GM21447 (cell line): ENCODE results near the gene SUV39H2.
"Not testable (repeated sequence)": the region's sequence is repeated elsewhere in the genome, so short reads cannot be mapped to it uniquely, and the experiment has no call there.

Experiments used
- ATAC-seq: cut with Tn5 transposase; IDR thresholded peaks from one replicate; pipeline ENCODE4 v1.9.1; 2021; ENCODE audit not compliant: unreplicated experiment

SUV39H2 gene

GRCh38 chr10:14875941-14876340 is 2.7 kb upstream of the SUV39H2 start:
- ATAC-seq: no peak

DNA sequence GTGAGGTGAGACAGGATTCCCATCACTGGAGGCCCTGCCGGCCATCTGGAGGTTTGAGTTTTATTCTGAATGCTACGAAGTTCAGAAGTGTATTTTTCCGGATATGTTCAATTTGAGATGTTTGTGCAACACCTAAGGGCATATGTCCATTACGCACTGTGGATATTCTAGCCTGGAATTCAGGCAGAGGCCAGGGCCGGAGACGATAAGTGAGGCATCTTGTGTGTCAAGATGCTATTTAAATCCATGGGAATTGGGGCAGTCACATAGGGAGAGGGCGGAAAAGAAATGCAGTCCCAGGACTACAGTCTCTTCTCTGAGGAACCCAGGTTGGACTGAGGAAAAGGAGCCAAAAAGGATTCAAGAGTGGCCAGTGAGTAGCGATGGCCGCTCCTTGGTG is 1.9 kb upstream of the SUV39H2 start:
- no peak for ATAC-seq

GRCh38 chr10:14879124-14879927 is 660 bp downstream of the SUV39H2 start:
- ATAC-seq: peak; percentile 22

DNA sequence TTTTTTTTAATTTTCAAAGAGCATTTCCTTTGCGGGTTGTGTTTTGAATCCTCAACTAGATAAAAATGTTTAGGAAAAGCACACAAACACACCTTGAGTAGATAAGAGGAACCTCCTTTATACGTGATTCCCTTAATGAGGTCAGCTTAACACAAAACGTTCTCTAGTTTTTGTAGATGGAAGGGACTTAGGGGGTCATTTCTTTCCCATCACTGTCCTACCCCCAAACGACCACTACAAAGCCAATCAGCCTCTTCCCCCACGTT is 1.2 kb downstream of the SUV39H2 start:
- ATAC-seq: no peak

- no peak for ATAC-seq
These were observed 1.6 kb downstream of the SUV39H2 start for GRCh38 chr10:14880229-14880628.

- ATAC-seq: no peak
These were observed 5.4 kb downstream of the SUV39H2 start for GRCh38 chr10:14884082-14884481.

GRCh38 chr10:14889318-14889717 is 10.7 kb downstream of the SUV39H2 start:
- ATAC-seq: no peak

GRCh38 chr10:14891151-14891550 is 12.5 kb downstream of the SUV39H2 start:
- ATAC-seq: no peak

- ATAC-seq: peak; percentile 57
These were observed 25.7 kb downstream of the SUV39H2 start for GRCh38 chr10:14904316-14904732.

GRCh38 chr10:14904864-14905263 is 26.2 kb downstream of the SUV39H2 start:
- no peak for ATAC-seq

DNA sequence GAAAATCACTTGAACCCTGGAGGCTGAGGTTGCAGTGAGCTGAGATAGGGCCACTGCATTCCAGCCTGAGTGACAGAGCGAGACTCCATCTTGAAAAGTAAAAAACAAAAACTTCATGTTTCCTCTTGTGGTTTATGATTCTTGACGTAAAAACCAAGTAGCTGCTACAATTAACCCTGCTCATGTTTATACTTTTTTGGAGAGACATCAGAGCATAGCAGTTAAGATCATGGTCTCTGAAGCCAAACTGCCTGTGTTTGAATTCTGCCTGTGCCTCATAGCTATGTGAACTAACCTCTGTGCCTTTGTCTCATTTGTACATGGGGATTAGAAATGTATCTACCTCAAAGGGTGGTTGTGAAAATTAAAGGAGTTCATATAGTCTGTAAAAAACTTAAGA is 27.2 kb downstream of the SUV39H2 start:
- ATAC-seq: no peak

DNA sequence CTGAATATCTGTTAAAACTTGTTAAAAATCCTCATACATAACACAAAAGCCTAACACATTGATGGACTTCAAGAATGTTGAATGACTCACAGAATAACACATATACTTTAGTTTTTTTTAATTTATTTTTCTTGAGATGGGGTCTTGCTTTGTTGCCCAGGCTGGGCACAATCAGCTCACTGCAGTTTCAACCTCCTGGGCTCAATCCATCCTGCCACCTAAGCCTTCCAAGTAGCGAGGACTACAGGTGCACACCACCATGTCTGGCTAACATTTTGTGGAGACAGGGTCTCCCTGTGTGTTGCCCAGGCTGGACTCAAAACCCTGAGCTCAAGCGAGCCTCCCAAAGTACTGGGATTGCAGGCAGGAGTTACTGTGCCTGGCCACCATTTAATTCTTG is 28.1 kb downstream of the SUV39H2 start:
- ATAC-seq: no peak

DNA sequence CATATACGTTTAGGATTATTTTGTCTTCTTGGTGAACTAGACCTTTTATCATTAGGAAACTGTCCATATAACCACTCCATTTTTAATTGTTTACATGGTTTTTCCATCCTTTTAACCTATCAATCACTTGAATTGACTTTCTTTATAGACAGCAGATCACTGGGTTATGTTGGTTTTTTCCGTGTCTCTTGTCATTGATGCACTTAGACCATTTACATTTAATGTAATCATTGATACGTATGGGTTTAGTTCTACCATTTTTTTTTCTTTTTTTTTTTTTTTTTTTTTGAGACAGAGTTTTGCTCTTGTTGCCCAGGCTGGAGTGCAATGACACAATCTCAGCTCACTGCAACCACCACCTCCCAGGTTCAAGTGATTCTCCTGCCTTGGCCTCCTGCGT is 28.9 kb downstream of the SUV39H2 start:
- ATAC-seq: not testable (repeated sequence)

DNA sequence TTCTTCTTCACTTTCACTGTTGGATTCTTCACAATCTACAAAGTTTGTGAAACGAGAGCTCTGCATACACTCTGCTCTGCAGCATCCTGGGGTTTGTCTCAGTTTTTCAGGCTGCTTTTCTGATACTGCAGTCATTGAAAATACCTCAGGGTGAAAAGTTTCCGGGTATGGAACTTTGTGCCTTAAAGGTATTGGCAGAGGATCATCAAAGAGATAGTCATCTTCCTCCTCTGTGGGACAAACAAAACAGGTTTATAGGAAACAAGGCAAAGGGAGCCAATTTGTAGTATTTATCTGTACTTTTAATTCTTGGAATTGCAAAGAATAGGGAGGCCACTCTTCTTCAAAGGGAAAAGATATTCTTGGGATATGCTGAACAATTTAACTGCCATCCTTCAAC is 30.4 kb downstream of the SUV39H2 start:
- ATAC-seq: no peak

- no peak for ATAC-seq
These were observed 32.3 kb downstream of the SUV39H2 start for GRCh38 chr10:14910953-14911352.

DNA sequence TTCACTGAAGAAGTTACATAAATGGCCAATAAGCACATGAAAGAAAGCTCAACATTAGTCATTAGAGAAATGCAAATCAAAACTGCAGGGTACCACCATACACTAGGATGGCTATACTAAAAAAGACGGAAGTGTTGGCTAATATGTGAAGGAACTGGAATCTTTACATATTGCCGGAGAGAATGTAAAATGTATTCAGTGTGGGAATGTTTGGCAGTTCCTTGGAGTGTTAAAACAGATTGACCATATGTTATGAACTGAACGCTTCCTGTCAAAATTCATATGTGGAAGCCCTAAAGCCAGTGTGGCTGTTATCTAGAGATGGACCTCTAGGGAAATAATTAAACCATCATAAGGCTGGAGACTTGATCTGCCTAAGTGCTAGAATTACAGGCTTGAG is 33.1 kb downstream of the SUV39H2 start:
- ATAC-seq: no peak

- no peak for ATAC-seq
These were observed 37.9 kb downstream of the SUV39H2 start for GRCh38 chr10:14916600-14916999.

GRCh38 chr10:14917827-14918226 is 39.2 kb downstream of the SUV39H2 start:
- no peak for ATAC-seq

- no peak for ATAC-seq
These were observed 40.3 kb downstream of the SUV39H2 start for GRCh38 chr10:14918964-14919363.

DNA sequence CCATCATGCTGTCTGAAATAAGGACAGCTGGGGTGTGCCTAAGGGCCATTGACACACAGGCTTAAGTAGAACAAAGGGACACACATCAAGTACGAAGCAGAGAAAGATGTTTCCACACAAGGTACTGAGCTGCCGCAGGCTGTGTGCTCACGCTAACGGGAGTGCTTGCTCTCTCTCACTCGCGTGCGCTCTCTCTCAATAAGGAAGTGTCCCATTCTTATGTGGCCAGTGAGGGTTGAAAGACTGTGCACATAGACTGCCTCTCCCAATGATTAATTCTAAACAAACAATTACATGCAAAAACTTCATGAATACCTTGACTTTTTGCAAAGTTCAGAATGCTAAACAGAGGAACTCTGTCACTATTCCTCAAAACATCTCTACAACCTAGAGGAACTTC is 45.3 kb downstream of the SUV39H2 start:
- no peak for ATAC-seq

DNA sequence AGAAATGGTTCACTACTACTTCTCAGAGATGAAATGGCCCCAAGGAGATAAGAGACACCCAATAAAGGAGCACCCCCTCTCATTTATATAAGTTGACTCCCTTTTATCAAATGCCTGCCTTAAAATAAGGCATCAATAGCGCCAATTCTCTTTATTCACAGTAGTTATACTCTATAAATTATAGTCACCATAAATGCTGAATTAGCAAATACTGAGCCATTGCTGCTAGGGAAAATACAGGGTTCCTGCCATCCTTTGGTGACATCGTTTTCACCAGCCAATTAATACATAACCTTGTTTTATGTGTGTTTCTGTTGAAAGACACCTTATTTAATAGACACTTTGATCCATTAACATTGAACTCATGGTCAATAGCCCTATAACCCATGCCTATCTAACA is 46.6 kb downstream of the SUV39H2 start:
- ATAC-seq: no peak

DNA sequence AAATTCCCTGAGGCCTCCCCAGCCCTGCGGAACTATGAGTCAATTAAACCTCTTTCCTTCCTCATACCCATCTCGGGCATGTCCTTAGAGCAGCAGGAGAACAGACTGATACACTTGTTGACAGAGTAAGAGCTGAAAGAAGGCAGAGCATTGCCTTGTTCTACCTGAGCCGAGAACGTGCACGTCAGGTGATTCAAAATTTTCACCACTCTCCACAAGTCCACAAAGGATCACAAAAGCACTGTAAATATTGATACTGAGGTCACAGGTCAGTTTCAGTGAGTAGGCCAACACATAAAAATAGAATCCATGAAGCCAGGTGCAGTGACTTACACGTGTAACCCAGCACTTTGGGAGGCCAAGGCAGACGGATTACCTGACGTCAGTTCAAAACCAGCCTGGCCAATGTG is 47.4 kb downstream of the SUV39H2 start:
- no peak for ATAC-seq

DNA sequence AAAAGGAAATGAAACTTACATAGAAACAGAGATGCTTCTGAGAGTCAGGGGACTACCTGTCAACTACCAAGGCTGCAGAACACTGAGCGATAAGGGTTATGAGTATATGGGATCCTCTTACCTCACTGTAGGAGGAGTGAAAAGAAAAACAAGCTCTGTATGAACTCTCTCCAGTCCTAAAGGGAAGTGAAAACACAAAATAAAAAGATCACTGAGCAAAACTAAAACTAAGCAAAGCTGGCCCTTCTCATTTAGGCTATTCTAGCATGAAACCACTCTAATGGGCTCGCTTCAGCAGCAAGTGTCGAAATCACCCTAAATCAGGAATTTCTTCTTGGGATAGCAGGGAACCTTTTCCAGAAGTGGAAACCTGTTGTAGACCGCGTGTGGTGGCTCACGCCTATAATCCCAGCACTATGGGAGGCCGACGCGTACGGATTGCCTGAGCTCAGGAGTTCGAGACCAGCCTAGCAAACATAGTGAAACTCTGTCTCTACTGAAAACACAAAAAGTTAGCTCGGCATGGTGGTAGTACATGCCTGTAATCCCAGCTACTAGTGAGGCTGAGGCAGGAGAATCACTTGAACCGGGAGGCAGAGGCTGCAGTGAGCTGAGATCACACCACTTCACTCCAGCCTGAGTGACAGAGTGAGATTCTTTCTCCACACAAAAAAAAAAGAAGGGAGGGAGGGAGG is 48.2 kb downstream of the SUV39H2 start:
- peak; percentile 99 for ATAC-seq
